Left lung (tissue), 10 donors: ENCODE data around the gene FLT4. TPM values are rescaled to one million over a fixed set of nuclear protein-coding genes. Genes with fewer than 3 reads are reported as not detected.

Source experiments
- ATAC-seq: fragments of 200-7000 bp; cut with Tn5 transposase; one replicate; pipeline ENCODE4 v1.9.1; 2020; ENCODE audit warnings: moderate library complexity
- DNase-seq, 4 donors: peaks; one replicate each; pipeline ENCODE4 v3.0.0-alpha.2; 2013 to 2020
- H3K27ac ChIP-seq, 2 donors: fragments of 200-600 bp; sonication (generic) in 1 of 2; one replicate each; pipeline versions ENCODE4 v1.5.0 to v1.8.0; 2020 to 2021
- H3K27me3 ChIP-seq, 2 donors: fragments of 200-600 bp; sonication (generic) in 1 of 2; one replicate each; pipeline versions ENCODE4 v1.5.0 to v1.8.0; 2020 to 2021
- H3K36me3 ChIP-seq, 2 donors: fragments of 200-600 bp; sonication (generic) in 1 of 2; one replicate each; pipeline versions ENCODE4 v1.5.0 to v1.8.0; 2020 to 2021
- H3K4me1 ChIP-seq, 2 donors: fragments of 200-600 bp; one replicate each; pipeline ENCODE4 v1.8.0; 2021
- H3K4me3 ChIP-seq, 2 donors: fragments of 200-600 bp; sonication (generic) in 1 of 2; one replicate each; pipeline versions ENCODE4 v1.5.0 to v1.8.0; 2020 to 2021; ENCODE audit warnings: mild to moderate bottlenecking in 1 of 2
- H3K9me3 ChIP-seq, 2 donors: fragments of 200-600 bp; sonication (generic) in 1 of 2; one replicate each; pipeline versions ENCODE4 v1.5.0 to v1.8.0; 2020 to 2021
- CTCF ChIP-seq, 2 donors: fragments of 200-600 bp; sonication (generic) in 1 of 2; IDR thresholded peaks; one replicate each; pipeline versions ENCODE4 v1.5.0 to v1.8.0; 2021; ENCODE audit warnings: antibody characterized with exemption in 2 of 2
- intact Hi-C, 2 donors: fragments of 100-400 bp; cut with DNase I; formaldehyde crosslinking; loops; one replicate each; pipeline versions ENCODE4 v1.11.2 to v1.14.2; 2022
- polyA plus RNA-seq, 6 donors: library from polyadenylated mRNA; unstranded; fragments of 120-200 nt; gene quantifications; one replicate each; pipeline ENCODE4 v1.2.1, GENCODE V29; 2013; ENCODE audit not compliant: insufficient read length in 6 of 6
- total RNA-seq, 2 donors: library from RNA; stranded (reverse); fragmentation: NEBNext Ultra II Directional; extraction: Animal tissue kit (Norgen Biotek cat#: 25700); gene quantifications; one replicate each; pipeline ENCODE4 v1.2.1, GENCODE V29; 2021
- donor health status: DM: no; HTN: yes; CAD: no.
- donor health status: DM: no; HTN: no; CAD: no.

Gene FLT4
- total and polyA plus RNA-seq, 8 donors: 21.7 to 48.5 (median 38.2) TPM

- no peaks in the 10 kb centered on the region for H3K36me3 ChIP-seq
- ATAC-seq (no peak), DNase-seq (peak in 1 of 4 donors; percentile 49)
- peaks cover 16 to 59% of the 10 kb centered on the region in 2 donors for H3K27me3 ChIP-seq
- H3K9me3 ChIP-seq: no peaks in the 10 kb centered on the region
- no peak for TF ChIP-seq CTCF (IDR thresholded peaks at IDR 0.05)
- H3K27ac ChIP-seq: no peak overlapping the region
- no peak overlapping the region for H3K4me3 ChIP-seq
- intact Hi-C loops: no loop called here
- H3K4me1 ChIP-seq: peaks cover 0 to 10% of the 10 kb centered on the region in 2 donors
Observed at GRCh38 chr5:180644129-180644824, 5.1 kb downstream of the FLT4 start.

GRCh38 chr5:180643191-180643851 lies 6.1 kb downstream of the FLT4 start:
- H3K9me3 ChIP-seq: no peaks in the 10 kb centered on the region
- H3K27ac ChIP-seq: no peak overlapping the region
- intact Hi-C loops: no loop called here
- ATAC-seq: no peak
- H3K36me3 ChIP-seq: no peaks in the 10 kb centered on the region
- TF ChIP-seq CTCF (IDR thresholded peaks at IDR 0.05): no peak
- DNase-seq: peak in 1 of 4 donors; percentile 67
- H3K4me3 ChIP-seq: no peak overlapping the region
- H3K4me1 ChIP-seq: peaks cover 0 to under 1% of the 10 kb centered on the region in 2 donors
- peaks cover 7 to 49% of the 10 kb centered on the region in 2 donors for H3K27me3 ChIP-seq

- intact Hi-C loops: no loop called here
- DNase-seq (no peak), ATAC-seq (no peak)
- Histone ChIP-seq H3K27me3 (peaks cover 1 to 44% of the 10 kb centered on the region in 2 donors), H3K27ac (no peak overlapping the region), H3K36me3 (no peaks in the 10 kb centered on the region), H3K4me3 (no peak overlapping the region), H3K4me1 (no peaks in the 10 kb centered on the region), H3K9me3 (no peaks in the 10 kb centered on the region)
- no peak for TF ChIP-seq CTCF (IDR thresholded peaks at IDR 0.05)
Observed at GRCh38 chr5:180642779-180643178, 6.6 kb downstream of the FLT4 start.

- no peaks in the 10 kb centered on the region for H3K4me1 ChIP-seq
- TF ChIP-seq CTCF (IDR thresholded peaks at IDR 0.05): no peak
- DNase-seq (peak in 1 of 4 donors; percentile 74), ATAC-seq (no peak)
- no peak overlapping the region for H3K27ac ChIP-seq
- H3K36me3 ChIP-seq: no peaks in the 10 kb centered on the region
- peaks cover 0 to 39% of the 10 kb centered on the region in 2 donors for H3K27me3 ChIP-seq
- intact Hi-C loops: no loop called here
- no peak overlapping the region for H3K4me3 ChIP-seq
- H3K9me3 ChIP-seq: no peaks in the 10 kb centered on the region
Observed at GRCh38 chr5:180642181-180642775, 7.1 kb downstream of the FLT4 start.

- Histone ChIP-seq H3K27me3 (peaks cover 0 to 31% of the 10 kb centered on the region in 2 donors), H3K4me3 (no peak overlapping the region), H3K4me1 (no peaks in the 10 kb centered on the region), H3K27ac (no peak overlapping the region), H3K9me3 (no peaks in the 10 kb centered on the region), H3K36me3 (no peaks in the 10 kb centered on the region)
- intact Hi-C loops: no loop called here
- DNase-seq: no peak
- no peak for TF ChIP-seq CTCF (IDR thresholded peaks at IDR 0.05)
- ATAC-seq: no peak
Observed at GRCh38 chr5:180641566-180641900, 7.9 kb downstream of the FLT4 start.
